Cortex of kidney (tissue), 1 donor: ENCODE data around the gene FZD8.

ENCODE experiments used
- DNase-seq: peaks from one replicate; lab custom pipeline; 2025; lab: John Stamatoyannopoulos, UW

Gene FZD8

DNA sequence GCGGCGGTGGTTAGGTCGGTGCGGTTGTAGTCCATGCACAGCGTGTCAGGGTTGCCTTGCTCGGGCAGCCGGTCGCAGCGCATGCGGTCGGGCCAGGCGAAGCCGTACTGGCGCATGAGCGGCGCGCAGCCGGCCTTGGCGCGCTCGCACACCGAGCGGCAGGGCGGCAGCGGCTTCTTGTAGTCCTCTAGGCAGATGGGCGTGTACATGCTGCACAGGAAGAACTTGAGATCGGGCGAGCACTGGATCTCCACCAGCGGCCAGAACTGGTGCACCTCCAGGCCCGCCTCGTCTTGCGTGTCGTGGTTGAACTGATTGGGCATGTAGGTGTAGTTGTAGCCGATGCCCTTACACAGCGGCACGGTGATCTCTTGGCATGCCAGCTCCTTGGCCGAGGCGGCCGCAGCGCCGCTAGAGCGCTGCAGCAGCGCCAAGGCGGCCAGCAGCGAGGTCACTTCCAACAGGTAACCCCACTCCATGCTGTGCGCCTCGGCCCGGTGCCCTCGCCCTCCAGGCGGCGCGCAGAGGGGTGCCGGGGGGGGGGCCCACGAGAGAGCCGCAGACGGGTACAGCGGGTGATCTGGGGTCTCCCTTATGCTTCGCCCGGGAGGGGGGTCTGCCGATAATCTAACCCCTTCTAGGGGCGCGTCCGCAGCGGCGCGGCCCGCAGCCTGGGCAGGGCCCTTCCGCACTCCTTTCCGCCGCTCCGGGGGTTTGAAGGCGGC is 983 bp downstream of the FZD8 start:
- peak; percentile 25 for DNase-seq

DNA sequence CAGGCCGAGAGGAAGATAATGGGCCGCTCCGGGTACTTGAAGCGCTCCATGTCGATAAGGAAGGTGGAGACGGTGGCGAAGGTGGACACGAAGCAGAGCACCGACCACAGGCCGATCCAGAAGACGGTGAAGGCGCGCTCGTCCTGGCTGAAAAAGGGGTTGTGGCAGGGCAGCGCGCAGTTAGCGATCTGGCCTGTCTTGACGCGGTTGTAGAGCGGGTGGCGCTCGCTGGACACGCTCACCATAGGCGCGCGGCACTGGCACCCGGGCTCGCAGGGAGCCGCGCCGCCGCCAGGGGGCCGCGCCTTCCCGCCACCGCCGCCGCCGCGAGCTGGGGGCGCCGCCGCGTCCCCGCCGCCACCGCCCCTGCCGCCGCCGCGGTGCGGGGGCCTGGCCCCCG is 1.6 kb downstream of the FZD8 start:
- no peak for DNase-seq

DNA sequence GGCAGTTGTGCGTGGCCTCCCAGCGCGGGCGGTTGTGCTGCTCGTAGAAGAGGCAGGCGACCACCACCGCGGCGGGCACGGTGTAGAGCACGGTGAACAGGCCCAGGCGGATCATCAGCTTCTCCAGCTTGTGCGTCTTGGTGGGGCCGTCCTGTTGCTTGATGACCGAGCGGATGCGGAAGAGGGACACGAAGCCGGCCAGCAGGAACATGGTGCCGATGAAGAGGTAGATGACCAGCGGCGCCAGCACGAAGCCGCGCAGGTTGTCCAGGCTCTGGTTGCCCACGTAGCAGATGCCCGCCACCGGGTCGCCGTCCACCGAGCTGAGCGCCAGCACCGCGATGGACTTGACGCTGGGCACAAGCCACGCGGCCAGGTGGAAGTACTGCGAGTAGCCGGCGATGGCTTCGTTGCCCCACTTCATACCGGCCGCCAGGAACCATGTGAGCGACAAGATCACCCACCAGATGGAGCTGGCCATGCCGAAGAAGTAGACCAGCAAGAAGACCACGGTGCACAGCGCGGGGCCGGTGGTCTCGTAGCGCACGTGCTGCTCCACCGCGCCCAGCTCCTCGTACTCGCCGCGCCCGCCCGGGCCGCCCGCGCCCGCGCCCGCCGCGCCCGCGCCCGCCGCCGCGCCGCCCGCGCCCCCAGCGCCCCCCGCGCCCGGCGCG is 2.2 kb downstream of the FZD8 start:
- no peak for DNase-seq

DNA sequence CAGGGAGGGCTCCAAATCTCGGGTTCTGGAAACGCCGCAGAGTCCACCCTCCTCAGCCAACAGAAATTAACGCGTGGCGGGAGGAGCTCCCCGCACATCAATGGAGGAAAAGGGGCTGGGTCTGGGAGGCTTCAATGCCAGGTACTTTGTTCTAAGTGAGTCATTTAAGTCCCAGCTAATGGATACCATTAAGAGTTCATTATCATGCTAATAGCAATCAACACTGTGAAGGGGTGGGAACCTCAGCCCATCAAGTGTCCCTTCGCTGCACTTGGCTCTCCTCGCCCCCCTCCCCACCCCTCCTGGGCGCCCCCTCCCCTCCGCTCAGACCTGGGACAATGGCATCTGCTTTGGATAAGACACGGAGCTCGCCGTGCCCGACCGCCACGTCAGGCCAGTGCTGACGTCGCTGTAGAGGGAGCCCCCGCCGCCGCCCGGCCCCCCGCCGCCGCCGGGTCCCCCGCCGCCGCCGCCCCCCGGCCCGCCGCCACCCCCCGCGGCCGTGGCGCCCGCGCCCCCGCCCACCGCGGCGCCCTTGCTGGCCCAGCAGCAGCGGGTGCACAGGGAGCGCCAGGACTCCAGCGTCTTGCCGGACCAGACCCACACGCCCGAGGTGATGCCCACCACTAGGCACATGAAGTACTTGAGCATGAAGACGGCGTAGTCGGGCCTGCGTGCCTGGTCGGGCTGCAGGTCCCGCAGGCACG is 2.9 kb downstream of the FZD8 start:
- DNase-seq: no peak

DNA sequence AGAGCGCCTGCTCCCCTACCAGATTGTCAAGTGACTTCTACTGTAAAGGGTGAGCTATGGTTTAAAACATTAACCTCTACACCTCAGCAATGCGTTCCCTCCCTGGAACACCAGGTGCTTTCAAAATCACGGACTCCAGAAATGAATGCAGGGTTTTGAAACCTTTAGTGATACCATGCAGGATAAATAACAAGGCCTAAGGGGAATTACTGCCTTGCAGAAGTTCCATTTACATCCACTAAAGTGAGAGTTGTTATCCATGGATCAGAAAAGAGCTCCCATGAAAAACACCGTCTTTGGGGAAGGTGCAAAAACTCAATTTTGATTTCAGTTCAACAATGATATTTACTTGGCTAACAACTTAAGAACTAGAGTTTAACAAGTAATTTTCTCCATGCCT is 4.0 kb downstream of the FZD8 start:
- no peak for DNase-seq

DNA sequence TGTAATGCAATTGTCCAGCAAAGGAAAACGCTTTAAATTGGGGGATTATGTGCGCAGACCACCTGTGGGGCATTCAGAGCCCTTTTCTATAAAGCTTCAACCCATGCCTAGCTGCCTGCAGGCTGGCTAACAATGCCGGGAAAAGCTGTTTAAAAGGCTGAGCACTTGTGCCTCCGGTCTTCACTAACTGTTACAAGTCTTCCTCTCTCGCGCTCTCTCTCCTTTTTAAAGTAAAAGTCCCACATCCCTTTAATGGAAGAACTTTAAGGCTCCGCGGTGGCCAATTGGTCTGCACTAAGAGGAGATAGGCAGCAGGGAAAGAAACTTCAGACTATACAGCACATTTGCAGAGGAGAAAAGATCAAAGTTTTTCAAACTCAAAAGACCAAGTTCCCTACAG is 4.6 kb downstream of the FZD8 start:
- DNase-seq: no peak

DNA sequence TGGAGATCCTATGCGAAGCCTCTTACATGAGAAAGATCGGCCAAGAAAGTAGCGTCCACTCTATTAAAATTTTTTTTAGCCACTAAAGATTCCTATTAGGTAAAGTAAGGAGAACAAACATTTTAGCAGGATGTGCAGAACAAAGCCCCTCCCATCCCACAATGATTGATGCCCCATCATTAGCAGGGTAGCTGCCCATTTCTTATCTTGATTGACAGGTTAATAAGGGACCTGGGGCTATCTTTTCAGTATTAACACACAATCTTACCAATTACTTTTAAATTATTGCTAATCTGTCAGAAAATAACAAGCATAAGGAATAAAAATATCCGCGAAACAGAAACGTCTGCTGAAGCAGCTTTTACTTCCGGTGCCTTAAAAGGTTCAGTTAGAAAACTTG is 5.1 kb downstream of the FZD8 start:
- no peak for DNase-seq

DNA sequence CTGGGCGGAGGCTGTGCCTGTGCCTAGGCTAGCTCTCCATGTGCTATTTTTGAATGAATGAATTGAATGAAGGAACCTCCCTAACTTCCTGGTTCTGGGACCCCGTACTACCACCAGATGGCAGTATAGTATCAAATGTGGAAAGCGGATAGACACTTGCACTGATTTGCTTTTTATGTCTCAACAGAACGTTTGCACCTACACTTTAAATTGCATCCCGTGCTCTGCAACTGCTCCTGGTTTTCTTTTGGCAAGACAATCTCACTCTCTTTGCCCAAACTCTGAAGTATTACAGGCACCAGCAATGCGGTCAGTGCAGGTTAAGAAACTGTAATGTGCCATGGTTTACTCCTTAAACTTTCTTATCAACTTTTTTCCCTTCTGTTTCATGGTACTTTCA is 6.5 kb downstream of the FZD8 start:
- no peak for DNase-seq

DNA sequence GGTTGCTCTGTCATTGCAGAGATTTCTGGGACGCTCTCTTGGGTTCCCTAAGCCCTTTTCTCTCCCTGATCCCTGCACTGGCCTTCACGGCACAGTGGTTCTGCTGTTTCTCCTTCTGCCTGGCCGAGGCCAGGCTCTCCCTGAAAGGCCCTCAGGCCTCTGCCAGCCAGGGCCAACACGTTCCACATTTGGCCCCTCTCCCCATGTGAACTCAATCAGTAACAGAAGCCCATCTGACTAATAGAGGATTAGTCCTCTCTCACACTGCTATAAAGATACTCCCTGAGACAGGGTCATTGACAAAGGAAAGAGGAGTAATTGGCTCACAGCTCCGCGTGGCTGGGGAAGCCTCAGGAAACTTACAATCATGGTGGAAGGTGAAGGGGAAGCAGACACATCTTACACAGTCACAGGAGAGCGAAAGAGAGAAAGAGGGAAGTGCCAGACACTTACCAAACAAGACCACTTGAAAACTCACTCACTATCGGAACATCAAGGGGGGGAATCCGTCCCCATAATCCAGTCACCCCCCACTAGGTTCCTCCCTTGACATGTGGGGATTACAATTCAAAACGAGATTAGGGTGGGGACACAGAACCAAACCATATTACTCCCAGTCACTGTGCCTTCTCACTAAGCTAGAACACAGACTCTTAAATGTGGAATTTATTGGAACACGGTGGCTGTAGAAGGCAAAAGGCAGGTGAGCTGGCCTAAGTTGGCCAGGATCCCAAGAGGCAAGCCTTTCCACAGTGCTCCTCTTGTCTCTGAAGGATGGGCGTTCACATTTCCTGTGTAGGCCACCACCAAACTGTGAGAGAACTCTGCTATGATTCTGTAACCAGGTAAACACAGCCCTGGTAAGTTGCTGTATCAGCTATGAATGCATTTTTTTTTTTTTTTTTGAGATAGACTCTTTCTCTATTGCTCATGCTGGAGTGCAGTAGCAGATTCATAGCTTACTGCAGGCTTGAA is 8.8 kb downstream of the FZD8 start:
- DNase-seq: no peak

DNA sequence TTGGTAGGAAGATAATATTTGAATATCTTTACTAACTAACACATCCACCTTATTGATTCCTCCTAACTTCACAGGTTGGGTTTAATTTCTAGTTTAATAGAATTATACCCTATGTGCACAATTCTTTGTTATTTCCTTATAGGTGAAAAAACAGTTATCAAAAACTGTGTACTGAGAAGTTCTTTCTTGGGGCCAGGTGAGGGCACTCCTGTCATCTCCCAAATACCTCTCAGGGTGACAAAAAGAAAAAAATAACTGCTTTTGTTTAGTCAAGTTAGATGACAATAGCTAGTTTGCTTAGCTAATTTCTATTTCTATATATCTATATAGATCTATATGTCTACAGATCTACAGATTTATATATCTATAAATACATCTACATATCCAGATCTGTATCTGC is 10.1 kb downstream of the FZD8 start:
- no peak for DNase-seq

DNA sequence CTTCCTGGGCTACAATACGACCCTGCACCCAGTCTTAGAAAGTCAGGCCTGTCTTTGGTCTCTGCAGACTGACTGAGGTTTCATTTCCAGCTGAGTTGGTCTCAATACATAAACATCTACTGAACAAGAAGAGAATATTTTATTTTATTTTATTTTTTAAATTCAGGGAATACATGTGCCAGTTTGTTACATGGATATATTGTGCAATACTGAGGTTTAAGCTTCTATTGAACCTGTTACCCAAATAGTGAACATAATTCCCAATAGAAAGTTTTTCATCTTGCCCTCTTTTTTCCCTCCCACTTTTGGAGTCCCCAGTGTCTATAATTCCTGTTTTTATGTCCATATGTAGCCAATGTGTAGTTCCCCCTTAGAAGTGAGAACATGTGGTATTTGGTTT is 10.7 kb downstream of the FZD8 start:
- DNase-seq: no peak

DNA sequence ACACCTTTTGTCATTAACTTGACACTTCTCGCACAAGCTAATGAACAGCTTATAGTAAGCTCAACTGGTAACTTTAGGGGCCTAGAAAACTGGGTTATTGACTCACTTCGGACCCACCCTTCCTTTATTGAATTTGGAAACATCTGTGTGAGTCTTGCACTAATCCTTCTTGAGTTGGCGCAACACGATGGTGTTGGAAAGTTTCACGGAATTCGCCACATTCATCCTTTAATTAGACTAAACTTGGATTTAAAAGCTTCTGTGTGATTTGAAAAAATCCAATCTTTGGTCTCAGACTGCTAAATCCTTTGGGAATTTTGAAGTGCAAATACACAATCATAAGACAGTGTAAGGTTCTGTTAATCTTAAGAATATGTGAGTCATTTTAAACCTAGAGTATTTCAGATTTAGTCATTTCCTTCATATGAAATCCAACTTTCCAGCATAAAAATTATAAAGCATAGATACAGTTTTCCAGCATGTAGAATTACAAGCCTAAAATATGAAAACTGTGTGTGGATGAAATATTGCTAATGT is 15.1 kb downstream of the FZD8 start:
- no peak for DNase-seq

DNA sequence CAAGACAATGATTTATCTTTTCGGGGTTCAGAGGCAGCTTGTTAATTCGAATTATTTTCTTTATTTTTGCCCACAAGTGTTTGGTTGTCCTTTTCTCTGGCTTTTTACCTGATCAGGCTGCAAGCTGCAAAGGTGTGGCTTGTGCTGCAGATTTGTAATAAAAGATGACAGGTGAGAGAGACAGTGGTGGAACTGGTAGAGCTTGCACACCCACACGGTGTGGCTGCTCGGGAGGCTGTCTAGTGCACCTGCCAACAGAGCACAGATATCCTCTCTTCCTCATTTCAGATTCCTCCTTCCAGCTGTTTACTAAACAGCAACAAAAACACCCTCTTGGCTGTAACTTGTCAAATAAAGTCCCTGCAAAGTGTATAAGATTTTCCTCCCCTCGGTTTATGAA is 27.8 kb downstream of the FZD8 start:
- DNase-seq: no peak

DNA sequence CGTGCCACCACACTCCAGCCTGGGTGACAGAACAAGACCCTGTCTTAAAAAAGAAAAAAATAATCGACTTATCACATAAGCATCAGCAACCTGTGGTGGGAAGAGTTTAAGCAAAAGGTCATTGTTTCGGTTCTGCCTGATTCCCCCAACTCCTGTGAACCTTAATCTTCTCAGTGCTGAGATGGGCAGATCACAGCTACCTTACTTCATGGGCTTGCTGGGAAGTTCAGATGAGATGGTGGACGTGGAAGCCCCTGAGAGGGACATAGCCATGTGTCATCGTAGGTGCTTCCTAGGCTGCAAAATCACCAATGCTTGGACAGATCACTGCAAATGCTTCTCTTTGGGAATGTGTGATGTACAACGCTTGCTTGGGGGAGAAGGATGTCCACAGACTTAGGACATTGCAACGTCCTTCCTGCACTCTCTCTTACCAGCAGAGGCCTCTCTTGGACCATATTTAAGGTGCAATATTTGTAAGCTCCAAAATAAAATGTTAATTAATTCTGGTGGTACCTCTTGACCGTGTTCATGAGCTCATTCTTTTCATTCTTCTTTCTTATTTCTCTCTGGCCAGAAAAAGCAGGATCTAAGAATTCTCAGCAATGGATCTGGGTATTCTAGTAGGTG is 28.4 kb downstream of the FZD8 start:
- no peak for DNase-seq

DNA sequence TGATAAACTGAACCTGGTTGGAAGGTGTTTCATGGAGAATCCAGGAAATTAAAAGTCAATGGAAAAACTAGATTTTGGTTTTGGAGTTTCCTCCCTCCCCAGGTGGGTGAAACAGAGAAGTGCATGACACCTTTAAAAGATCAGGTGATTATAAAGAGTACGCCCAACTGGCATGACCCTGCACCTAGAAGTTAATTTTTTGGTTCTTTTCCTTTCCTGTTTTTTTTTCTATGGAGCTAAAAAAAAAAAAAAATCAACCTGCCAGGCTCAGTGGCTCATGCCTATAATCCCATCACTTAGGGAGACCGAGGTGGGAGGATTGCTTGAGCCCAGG is 29.0 kb downstream of the FZD8 start:
- DNase-seq: no peak

DNA sequence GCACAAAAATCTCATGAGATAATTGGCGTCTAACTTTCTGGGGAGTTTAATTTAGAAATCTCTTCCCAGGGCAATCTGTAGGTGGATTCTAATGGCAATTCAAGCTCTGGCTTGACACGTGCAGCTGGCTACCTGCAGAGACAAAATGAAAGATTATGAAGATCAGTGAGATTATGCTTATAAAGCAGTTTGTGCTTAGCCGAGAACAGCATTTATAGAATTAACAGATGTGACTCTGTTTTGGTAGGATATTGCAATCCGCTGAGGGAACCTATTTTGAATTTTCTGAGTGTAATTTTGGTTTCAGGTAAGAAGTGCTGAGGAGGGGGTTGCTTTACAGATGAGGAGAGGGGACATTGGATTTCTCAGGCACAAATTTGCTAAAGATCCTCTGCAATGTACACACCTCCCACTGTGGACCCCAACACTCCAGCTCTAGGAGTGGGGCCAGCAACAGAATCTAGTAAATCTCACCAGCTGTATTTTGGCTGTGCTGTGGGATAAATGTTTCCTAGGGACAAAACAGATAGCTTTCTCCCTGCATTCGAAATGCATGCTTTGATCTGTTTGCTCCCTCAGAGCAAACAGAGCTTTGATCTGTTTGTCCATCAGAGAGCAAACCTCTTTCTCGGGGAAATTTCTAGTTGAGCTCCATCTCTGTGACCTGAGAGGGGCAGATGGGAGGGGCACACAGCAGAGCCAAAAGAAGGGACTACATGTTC is 29.6 kb downstream of the FZD8 start:
- DNase-seq: no peak

DNA sequence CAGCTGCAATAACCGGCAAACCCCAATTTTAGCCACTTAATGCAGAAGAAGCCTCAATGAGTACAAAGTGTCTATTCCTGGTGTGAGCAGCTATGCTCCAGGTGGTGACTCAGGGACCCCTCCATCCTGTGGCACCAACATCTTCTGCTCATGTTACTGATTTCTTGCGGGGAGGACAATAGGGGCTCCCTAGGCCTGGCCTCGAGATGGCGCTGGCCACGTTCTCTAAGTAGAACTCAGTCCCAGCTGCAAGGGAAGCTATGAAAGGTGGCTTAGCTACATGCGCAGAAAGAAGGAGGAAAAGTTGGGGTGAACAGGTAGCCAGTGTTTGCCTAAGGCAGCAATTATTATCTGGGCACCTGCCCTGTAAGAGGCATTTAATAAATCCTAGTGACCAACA is 30.3 kb downstream of the FZD8 start:
- DNase-seq: no peak

DNA sequence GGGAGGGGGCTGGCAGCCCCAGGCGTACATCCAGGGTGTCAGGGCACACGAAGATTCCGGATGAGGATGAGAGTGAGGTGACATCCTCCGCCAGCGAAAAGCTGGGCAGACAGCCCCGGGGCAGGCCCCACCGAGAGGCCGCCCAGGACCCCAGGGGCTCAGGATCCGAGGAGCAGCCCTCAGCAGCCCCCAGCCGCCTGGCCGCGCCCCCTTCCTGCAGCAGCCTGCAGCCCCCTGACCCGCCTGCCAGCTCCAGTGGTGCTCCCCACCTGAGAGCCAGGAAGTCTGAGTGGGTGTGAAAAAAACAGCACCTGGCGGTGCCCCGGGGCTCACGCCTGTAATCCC is 33.8 kb downstream of the FZD8 start:
- no peak for DNase-seq

DNA sequence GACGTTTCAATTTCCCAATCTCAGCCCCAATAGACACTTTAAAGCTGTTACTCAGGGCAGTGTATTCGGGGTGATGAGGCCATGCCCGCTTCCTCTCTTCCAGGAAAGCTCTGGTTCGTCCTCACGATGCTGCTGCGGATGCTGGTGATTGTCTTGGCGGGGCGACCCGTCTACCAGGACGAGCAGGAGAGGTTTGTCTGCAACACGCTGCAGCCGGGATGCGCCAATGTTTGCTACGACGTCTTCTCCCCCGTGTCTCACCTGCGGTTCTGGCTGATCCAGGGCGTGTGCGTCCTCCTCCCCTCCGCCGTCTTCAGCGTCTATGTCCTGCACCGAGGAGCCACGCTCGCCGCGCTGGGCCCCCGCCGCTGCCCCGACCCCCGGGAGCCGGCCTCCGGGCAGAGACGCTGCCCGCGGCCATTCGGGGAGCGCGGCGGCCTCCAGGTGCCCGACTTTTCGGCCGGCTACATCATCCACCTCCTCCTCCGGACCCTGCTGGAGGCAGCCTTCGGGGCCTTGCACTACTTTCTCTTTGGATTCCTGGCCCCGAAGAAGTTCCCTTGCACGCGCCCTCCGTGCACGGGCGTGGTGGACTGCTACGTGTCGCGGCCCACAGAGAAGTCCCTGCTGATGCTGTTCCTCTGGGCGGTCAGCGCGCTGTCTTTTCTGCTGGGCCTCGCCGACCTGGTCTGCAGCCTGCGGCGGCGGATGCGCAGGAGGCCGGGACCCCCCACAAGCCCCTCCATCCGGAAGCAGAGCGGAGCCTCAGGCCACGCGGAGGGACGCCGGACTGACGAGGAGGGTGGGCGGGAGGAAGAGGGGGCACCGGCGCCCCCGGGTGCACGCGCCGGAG is 34.4 kb downstream of the FZD8 start:
- no peak for DNase-seq

DNA sequence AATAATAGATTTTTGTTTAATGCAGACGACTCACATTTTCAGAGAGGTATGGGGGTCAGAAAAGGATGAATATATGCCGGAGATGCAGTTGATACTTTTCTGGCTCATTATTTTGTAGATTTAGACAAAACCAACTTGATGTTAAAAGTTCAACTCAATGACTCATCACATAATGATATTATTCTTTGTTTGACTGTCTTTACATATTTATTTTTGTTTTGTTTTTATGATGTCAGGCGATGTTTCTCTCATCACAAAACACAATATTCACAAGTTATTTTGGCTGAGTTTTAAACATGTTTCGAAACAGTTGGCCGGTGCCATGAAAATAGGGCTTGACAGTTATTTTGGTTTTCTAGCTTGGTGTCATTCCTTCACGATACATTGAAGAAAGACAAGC is 35.7 kb downstream of the FZD8 start:
- DNase-seq: no peak
